Panc1 (cell line): Measurements from ENCODE around the gene GGA2. TPM values are rescaled to one million over a fixed set of nuclear protein-coding genes. Genes with fewer than 3 reads are reported as not detected.

Source experiments
- ATAC-seq: fragments of 200-7000 bp; cut with Tn5 transposase; 2 replicates; pipeline ENCODE4 v1.9.1; 2020; ENCODE audit warnings: mild to moderate bottlenecking, moderate library complexity
- BruUV-seq: library from RNA; stranded (reverse); fragments of 400-500 nt; replicated peaks from 2 replicates; lab custom pipeline; 2021; lab: Mats Ljungman, UMichigan
- CTCF ChIA-PET: fragments of 300-600 bp; sonication (Branson Sonifier 250); formaldehyde crosslinking; loops from one replicate; lab custom pipeline; 2022; ENCODE audit warnings: antibody characterized with exemption; lab: Charles Lee
- POLR2A ChIA-PET: fragments of 300-600 bp; sonication (Branson Sonifier 250); formaldehyde crosslinking; loops from one replicate; lab custom pipeline; 2022; ENCODE audit warnings: antibody characterized with exemption; lab: Charles Lee
- DNase-seq: peaks from one replicate; pipeline ENCODE4 v3.0.0-alpha.2; 2010; ENCODE audit warnings: low read depth, low spot score
- H3K27ac ChIP-seq: 2 replicates; pipeline ENCODE4 v1.5.1; 2011; ENCODE audit warnings: mild to moderate bottlenecking, low read length, inconsistent platforms
- H3K27me3 ChIP-seq: fragments of 200-500 bp; sonication (Bioruptor generic); 2 replicates; pipeline ENCODE4 v1.6.0; 2014; ENCODE audit warnings: low read length, inconsistent platforms; ENCODE audit not compliant: control insufficient read depth, insufficient read depth
- H3K36me3 ChIP-seq: fragments of 200-500 bp; sonication (Bioruptor generic); 2 replicates; pipeline ENCODE4 v1.5.1; 2014; ENCODE audit warnings: inconsistent platforms, mild to moderate bottlenecking, low read length, moderate library complexity; ENCODE audit not compliant: control insufficient read depth, insufficient read depth
- H3K4me1 ChIP-seq: 2 replicates; pipeline ENCODE4 v1.5.1; 2011; ENCODE audit warnings: inconsistent platforms, mild to moderate bottlenecking, low read length, moderate library complexity; ENCODE audit not compliant: control insufficient read depth, insufficient read depth
- H3K4me3 ChIP-seq, 2 experiments: 2 replicates each; pipeline ENCODE4 v1.5.1; 2011 to 2012; ENCODE audit warnings: low read depth in 2 of 2, low read length in 2 of 2, mild to moderate bottlenecking in 2 of 2, inconsistent platforms in 1 of 2, moderate library complexity in 1 of 2
- H3K9me3 ChIP-seq: fragments of 200-500 bp; sonication (Bioruptor generic); 2 replicates; pipeline ENCODE4 v1.5.1; 2014; ENCODE audit warnings: low read depth, mild to moderate bottlenecking, inconsistent platforms, low read length, moderate library complexity; ENCODE audit not compliant: control insufficient read depth, insufficient read depth
- CTCF ChIP-seq: fragments of 450-650 bp; IDR thresholded peaks from 2 replicates; pipeline ENCODE4 v1.5.1; 2017; ENCODE audit warnings: mild to moderate bottlenecking
- POLR2AphosphoS5 ChIP-seq: IDR thresholded peaks from 2 replicates; pipeline ENCODE4 v1.6.1; 2012; ENCODE audit warnings: mild to moderate bottlenecking, low read depth, low read length, moderate library complexity
- REST ChIP-seq, 2 experiments: IDR thresholded peaks; 2 replicates each; pipeline ENCODE4 v1.6.1; 2011 to 2012; ENCODE audit warnings: low read depth in 2 of 2, control low read depth in 1 of 2, low read length in 1 of 2, mild to moderate bottlenecking in 1 of 2, moderate library complexity in 1 of 2; ENCODE audit not compliant: insufficient read depth in 1 of 2
- SIN3A ChIP-seq: IDR thresholded peaks from 2 replicates; pipeline ENCODE4 v1.6.1; 2012; ENCODE audit warnings: low read depth, mild to moderate bottlenecking, low read length, moderate library complexity, borderline replicate concordance; ENCODE audit not compliant: insufficient read depth
- TCF7L2 ChIP-seq: IDR thresholded peaks from 2 replicates; pipeline ENCODE4 v1.6.1; 2011; ENCODE audit warnings: mild to moderate bottlenecking, low read depth, low read length, inconsistent platforms
- in situ Hi-C: cut with HindIII; loops from 2 replicates; pipeline ENCODE4 v1.10.0; 2016; ENCODE audit warnings: low sequenced_read_pairs, low pct_unique_long_range_greater_than_20kb
- intact Hi-C: fragments of 100-400 bp; cut with micrococcal nuclease; formaldehyde crosslinking; loops from one replicate; pipeline ENCODE4 v1.10.0; 2022; ENCODE audit not compliant: unreplicated experiment
- total RNA-seq: library from RNA; stranded (reverse); gene quantifications from one replicate; pipeline ENCODE4 v1.2.1, GENCODE V29; 2021; ENCODE audit not compliant: unreplicated experiment

The GGA2 gene
- total RNA-seq, 1 experiment from 2014 or later: 100 TPM

GRCh38 chr16:23432176-23433128 is 77.8 kb downstream of the GGA2 start:
- in situ Hi-C loops (no loop called here), intact Hi-C loops (loop anchor here (10.0 kb wide), 1 partner anchor 138 kb away; no protein-coding TSS in a partner anchor)
- Histone ChIP-seq H3K27me3 (no peaks in the 10 kb centered on the region), H3K27ac (peak overlapping the region; percentile 60; the same call in 1 of the 2 replicates), H3K9me3 (no peaks in the 10 kb centered on the region), H3K4me1 (peaks cover 3% of the 10 kb centered on the region), H3K4me3 (no peak overlapping the region), H3K36me3 (no peaks in the 10 kb centered on the region)
- TF ChIP-seq TCF7L2 (no peak), POLR2AphosphoS5 (no peak), CTCF (no peak; the same call in 1 of the 2 replicates), REST (IDR thresholded peaks at IDR 0.05; ENCODE audit: insufficient read depth in 1 of 2, low read depth in 2 of 2, low read length in 1 of 2) (no peak), SIN3A (no peak)
- no TSS peak for BruUV-seq
- DNase-seq: no peak
- POLR2A ChIA-PET: no interaction called here
- CTCF ChIA-PET: interaction anchor here (0.6 kb wide), 2 partner anchors 9 to 73 kb away, joined by 3 to 5 read pairs; no protein-coding TSS in a partner anchor
- no peak for ATAC-seq

GRCh38 chr16:23428351-23428750 is 81.9 kb downstream of the GGA2 start:
- in situ Hi-C loops: no loop called here

More at GRCh38 chr16:23428351-23428750, 81.9 kb downstream of the GGA2 start:
- TF ChIP-seq REST (IDR thresholded peaks at IDR 0.05; ENCODE audit: insufficient read depth in 1 of 2, low read depth in 2 of 2, low read length in 1 of 2): no peak
- TF ChIP-seq SIN3A: no peak
- TF ChIP-seq TCF7L2: no peak
- Histone ChIP-seq H3K27ac (no peak overlapping the region), H3K36me3 (no peaks in the 10 kb centered on the region), H3K9me3 (no peaks in the 10 kb centered on the region), H3K4me1 (peaks cover 20% of the 10 kb centered on the region), H3K27me3 (no peaks in the 10 kb centered on the region), H3K4me3 (no peak overlapping the region)
- ATAC-seq (no peak), DNase-seq (no peak)
- BruUV-seq: no TSS peak
- intact Hi-C loops: no loop called here
- POLR2A ChIA-PET: no interaction called here
- CTCF ChIA-PET: interaction anchor here (0.6 to 0.7 kb wide), 2 partner anchors 20 to 188 kb away, joined by 3 to 7 read pairs; no protein-coding TSS in a partner anchor
